H1 (cell line): ENCODE measurements around the gene CYP1A2. TPM values are rescaled to one million over a fixed set of nuclear protein-coding genes. Genes with fewer than 3 reads are reported as not detected.

Experiments used
- CBX5 ChIP-seq: fragments of 300-800, 300-1000 bp; sonication (generic); IDR thresholded peaks from 2 replicates; pipeline ENCODE4 v1.7.1; 2016; ENCODE audit warnings: antibody characterized with exemption, low read length, low read depth
- CBX8 ChIP-seq: fragments of 300-800, 300-1000 bp; sonication (generic); IDR thresholded peaks from 2 replicates; pipeline ENCODE4 v1.7.1; 2016; ENCODE audit warnings: low read depth, low read length, borderline replicate concordance
- NANOG ChIP-seq: IDR thresholded peaks from 2 replicates; pipeline ENCODE4 v1.6.1; 2011; ENCODE audit warnings: low read length, low read depth, mild to moderate bottlenecking, inconsistent platforms; ENCODE audit not compliant: insufficient read depth, poor library complexity, severe bottlenecking
- POLR2AphosphoS5 ChIP-seq: IDR thresholded peaks from 2 replicates; pipeline ENCODE4 v1.6.1; 2011; ENCODE audit warnings: low read depth, low read length
- RAD21 ChIP-seq, 2 experiments: IDR thresholded peaks in 1 of 2; conservative IDR thresholded peaks in 1 of 2; 2 replicates each; pipeline ENCODE4 v1.6.1; 2011; ENCODE audit warnings: low read depth in 2 of 2, low read length in 2 of 2, improper control_type of control experiment in 1 of 2, inconsistent platforms in 1 of 2, mild to moderate bottlenecking in 1 of 2, moderate library complexity in 1 of 2
- TBP ChIP-seq: IDR thresholded peaks from 2 replicates; pipeline ENCODE4 v1.6.1; 2011; ENCODE audit warnings: low read depth, low read length, improper control_type of control experiment
- polyA plus RNA-seq, 7 experiments: library from polyadenylated mRNA; depleted of rRNA in 3 of 7; stranded (reverse) in 5 of 7; unstranded in 2 of 7; fragments of >200 nt in 5 of 7; fragments of 200-250 nt in 2 of 7; gene quantifications; 1 replicate in 5 of 7; 2 replicates in 1 of 7; 4 replicates in 1 of 7; pipeline versions ENCODE4 v1.2.1 to v1.2.3, GENCODE V29; 2011 to 2013; ENCODE audit warnings: missing spikeins in 2 of 7, mixed read lengths in 2 of 7
- total RNA-seq: library from RNA; stranded (reverse); fragmentation: NEBNext Ultra II Directional; extraction: Animal tissue kit (Norgen Biotek cat#: 25700); gene quantifications from 2 replicates; pipeline ENCODE4 v1.2.1, GENCODE V29; 2021

Gene CYP1A2
- total and polyA plus RNA-seq, 2 of the 8 experiments (the other 6 are each of a cell fraction or from before 2014, with no cell fraction given): not detected

DNA sequence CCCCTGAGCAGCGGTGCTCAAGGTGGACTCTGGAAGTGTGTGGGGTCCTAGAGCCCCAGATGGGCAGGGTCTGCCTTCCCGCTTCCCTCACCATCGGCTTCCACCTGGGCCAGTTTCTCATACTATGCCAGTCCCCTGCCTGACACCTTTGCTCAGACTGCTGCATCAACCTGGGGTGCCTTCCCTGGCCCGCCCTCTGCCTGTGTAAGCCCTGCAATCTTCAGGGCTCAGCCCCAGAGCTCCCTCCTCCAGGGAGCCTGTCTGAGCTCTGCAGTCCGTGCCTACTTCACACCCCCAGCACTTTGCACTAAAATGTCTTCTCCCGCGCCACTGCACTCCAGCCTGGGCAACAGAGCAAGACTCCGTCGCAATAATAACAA is 46.3 kb downstream of the CYP1A2 start (continued):
- TF ChIP-seq CBX5 (no peak), RAD21 (IDR thresholded peaks at IDR 0.05 in 1 of 2, conservative IDR thresholded peaks at IDR 0.05 in 1 of 2; ENCODE audit: low read depth in 2 of 2, low read length in 2 of 2) (no peak), NANOG (no peak), POLR2AphosphoS5 (no peak), TBP (no peak), CBX8 (no peak)
